Astrocyte of the spinal cord (primary cell): Measurements from ENCODE around the gene MRPL17.
"Not testable (repeated sequence)": the region's sequence is repeated elsewhere in the genome, so short reads cannot be mapped to it uniquely, and the experiment has no call there.

Experiments
- DNase-seq: peaks from one replicate; pipeline ENCODE4 v3.0.0; 2011; ENCODE audit warnings: low read depth, low spot score
- H3K4me3 ChIP-seq: 2 replicates; pipeline ENCODE4 v1.5.1; 2011; ENCODE audit warnings: low read depth, mild to moderate bottlenecking, low read length, moderate library complexity
- in situ Hi-C: cut with HindIII; loops from 2 replicates; pipeline ENCODE4 v1.10.0; 2017; ENCODE audit warnings: low sequenced_read_pairs
- TF ChIP-seq, protein P1 (sequence below): IDR thresholded peaks from 2 replicates; pipeline ENCODE4 v1.5.1; 2012; ENCODE audit warnings: low read depth, mild to moderate bottlenecking, low read length, inconsistent platforms

MRPL17 gene

DNA sequence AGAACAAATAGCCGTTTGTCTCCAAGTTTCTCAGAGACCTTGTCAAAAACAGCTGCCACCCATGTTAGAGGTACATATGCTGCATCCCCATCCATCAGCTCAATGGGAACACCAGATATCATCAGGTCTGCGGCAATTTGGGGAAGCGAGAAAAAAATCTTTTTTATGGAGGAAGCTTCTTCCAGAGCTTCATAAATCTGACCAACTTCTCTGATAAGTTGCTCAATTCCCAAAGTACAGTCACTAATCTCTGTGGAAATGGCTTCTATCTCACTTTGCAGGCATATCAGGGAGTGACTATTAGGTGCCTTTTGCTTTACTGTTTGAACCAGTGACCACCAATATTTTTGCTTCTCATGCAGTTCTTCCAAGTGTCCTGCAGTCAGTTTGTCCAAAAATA, 34.3 kb upstream of the MRPL17 start:
- TF ChIP-seq, protein P1, sequence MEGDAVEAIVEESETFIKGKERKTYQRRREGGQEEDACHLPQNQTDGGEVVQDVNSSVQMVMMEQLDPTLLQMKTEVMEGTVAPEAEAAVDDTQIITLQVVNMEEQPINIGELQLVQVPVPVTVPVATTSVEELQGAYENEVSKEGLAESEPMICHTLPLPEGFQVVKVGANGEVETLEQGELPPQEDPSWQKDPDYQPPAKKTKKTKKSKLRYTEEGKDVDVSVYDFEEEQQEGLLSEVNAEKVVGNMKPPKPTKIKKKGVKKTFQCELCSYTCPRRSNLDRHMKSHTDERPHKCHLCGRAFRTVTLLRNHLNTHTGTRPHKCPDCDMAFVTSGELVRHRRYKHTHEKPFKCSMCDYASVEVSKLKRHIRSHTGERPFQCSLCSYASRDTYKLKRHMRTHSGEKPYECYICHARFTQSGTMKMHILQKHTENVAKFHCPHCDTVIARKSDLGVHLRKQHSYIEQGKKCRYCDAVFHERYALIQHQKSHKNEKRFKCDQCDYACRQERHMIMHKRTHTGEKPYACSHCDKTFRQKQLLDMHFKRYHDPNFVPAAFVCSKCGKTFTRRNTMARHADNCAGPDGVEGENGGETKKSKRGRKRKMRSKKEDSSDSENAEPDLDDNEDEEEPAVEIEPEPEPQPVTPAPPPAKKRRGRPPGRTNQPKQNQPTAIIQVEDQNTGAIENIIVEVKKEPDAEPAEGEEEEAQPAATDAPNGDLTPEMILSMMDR = no peak

DNA sequence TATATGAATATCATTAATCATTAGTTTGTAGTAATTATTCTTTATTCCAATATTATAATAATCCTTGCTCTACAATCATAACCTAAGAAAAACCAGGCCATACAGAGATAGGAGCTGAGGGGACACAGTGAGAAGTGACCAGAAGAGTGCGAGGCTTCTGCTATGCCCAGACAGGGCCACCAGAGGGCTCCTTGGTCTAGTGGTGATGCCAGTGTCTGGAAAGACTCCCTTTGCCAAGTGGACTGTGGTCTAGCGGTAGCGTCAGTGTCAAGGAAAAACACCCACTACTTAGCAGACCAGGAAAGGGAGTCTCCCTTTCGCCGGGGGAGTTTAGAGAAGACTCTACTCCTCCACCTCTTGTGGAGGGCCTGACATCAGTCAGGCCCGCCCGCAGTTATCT, 28.4 kb upstream of the MRPL17 start:
- H3K4me3 ChIP-seq, DNase-seq, in situ Hi-C loops: not testable (repeated sequence)
- TF ChIP-seq, protein P1 = peak; percentile 46

More for the DNA sequence above, 34.3 kb upstream of the MRPL17 start:
- in situ Hi-C loops = no loop called here
- DNase-seq = no peak
- H3K4me3 ChIP-seq = no peak overlapping the region

DNA sequence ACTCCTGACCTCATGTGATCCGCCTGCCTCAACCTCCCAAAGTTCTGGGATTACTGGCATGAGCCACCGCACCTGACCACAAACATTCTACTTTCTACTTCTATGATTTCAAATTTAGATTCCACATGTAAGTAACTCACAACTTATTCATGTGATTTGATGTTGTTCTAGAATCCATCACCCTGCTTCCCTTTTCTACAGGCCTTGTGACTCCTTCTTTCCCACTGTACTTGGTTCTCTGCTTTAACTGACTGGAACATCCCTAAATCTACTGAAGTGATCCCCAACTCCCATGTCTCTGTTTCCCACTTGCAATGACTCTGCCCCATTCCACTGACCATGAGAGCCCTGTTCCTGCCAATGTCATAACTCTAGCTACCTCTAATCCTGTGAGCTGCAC, 25.7 kb upstream of the MRPL17 start:
- in situ Hi-C loops = no loop called here
- no peak overlapping the region for H3K4me3 ChIP-seq
- no peak for DNase-seq
- TF ChIP-seq, protein P1 = no peak

DNA sequence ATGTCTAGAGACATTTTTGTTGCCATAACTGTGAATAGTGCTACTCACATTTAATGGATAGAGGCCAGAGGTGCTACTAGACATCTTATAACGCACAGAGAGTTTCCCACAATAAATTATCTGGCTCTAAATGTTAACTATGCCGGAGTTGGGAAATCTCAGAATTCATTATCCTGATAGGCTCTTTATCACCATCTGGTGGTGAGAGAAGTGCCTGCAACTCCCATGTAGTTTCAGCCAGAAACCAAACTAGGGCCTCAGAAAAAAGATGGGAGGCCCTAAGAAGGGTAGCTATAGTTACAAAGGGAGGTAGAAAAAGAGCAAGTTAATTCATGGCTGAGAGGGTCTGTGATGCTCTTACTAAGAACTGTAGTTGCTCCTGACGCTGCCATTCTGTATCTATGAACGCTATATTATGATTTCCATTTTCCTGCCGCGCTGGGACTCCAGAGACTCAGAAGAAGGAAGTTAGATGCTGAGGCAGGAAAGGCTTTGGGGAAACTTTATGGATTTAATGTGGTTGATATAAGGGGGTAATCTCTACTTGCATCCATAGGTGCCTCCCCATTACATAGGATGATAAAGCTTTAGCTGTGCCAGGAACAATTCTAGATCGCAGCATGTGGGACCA, 22.9 kb upstream of the MRPL17 start:
- TF ChIP-seq, protein P1 = peak; percentile 95
- in situ Hi-C loops = no loop called here
- H3K4me3 ChIP-seq = no peak overlapping the region
- peak; percentile 53 for DNase-seq

DNA sequence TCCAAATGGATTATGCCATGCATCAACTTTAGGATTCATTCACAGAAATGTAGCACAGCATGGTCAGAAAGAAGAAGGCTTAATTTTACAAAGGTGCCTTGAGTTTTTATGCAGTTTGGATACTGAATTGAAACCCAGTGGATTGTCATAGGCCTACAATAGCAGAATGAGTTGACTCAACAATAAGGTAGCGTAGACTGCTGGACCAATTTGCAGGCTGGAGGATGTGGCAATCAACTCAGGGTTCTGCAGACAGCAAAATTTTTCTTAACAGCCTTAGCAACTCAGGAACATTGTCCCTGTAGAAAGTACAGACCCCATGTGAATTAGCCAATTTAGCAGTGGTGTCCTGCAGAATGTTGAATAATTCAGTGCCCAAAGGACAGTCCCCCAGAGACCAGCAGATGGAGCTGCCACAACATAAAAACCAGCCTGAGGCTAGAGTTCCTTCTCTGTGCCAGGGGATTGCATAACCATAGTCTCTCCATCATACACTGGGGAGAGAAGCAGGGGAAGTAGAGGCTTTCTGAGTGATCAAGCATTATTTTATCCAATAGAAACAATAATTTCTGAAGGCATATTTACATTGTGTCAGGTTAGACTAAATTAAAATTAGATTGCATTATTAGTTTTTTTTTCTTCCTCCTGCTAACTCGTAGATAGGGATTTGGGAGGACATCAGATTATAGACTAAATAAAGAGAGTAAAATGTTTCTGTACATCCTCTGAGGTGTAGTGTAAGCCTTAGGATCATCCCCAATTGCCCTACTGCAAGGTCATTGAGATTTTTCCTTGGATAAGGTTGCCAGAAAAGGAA, 20.3 kb upstream of the MRPL17 start:
- no peak overlapping the region for H3K4me3 ChIP-seq
- in situ Hi-C loops = no loop called here
- TF ChIP-seq, protein P1 = peak; percentile 73
- peak; percentile 57 for DNase-seq

DNA sequence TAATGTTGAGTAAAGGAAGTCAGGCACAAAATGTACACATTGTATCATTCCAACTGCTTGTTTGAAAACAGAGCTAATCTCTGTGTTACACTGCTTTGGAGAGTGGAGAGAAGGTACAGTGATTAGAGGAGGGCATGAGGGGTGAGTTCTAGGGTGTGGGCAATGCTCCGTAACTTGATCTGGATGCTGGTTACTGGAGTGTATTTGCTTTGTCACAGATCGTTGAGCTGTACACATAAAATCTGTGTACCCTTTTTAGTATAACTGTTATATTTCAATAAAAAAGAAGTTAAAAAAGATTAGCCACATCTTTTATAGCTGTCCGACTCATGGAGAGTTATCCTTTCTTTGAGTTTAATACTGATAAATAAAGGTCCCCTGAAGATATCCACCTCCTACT, 18.8 kb upstream of the MRPL17 start:
- H3K4me3 ChIP-seq, in situ Hi-C loops, DNase-seq: not testable (repeated sequence)

DNA sequence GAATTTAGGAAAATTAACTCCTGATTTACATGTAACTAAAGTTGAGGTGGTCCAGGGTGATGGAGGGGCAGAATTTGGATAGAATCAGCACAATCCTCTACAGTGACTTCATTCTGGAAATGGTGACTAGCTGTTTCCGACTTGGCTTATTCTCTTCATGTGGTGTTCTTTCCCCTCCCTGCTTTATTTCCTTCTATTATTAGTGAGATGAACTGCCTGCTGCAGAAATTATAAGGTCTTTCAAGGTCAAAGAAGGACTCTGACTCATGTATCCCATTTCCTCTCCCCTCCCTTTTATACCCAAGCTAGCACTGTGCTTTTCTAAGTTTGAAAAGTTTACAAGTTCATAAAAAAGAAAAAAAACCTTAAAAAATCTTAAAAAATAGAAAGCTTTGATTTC, 12.2 kb upstream of the MRPL17 start:
- no peak overlapping the region for H3K4me3 ChIP-seq
- in situ Hi-C loops = no loop called here
- peak; percentile 73 for DNase-seq
- TF ChIP-seq, protein P1 = no peak
